ENCODE results near the gene ZBTB1. TPM values are rescaled to one million over a fixed set of nuclear protein-coding genes. Genes with fewer than 3 reads are reported as not detected.

Gene ZBTB1
- total RNA-seq, 1 donor from 2014 or later: 39.5 TPM

- FAIRE-seq (no peak), DNase-seq (ENCODE audit: low read depth) (peak; percentile 24)
- no peak overlapping the region for H3K4me3 ChIP-seq (ENCODE audit: low read depth, low read length)
- peaks cover 1% of the 10 kb centered on the region for H3K36me3 ChIP-seq (ENCODE audit: control insufficient read depth, insufficient read depth, low read length)
- TF ChIP-seq CTCF (IDR thresholded peaks at IDR 0.05; ENCODE audit: insufficient read depth, low read length, severe bottlenecking): no peak
- no peaks in the 10 kb centered on the region for H3K27me3 ChIP-seq (ENCODE audit: control insufficient read depth, insufficient read depth, low read length)
These were observed 25.8 kb upstream of the ZBTB1 start for GRCh38 chr14:64478634-64479250.

- H3K27me3 ChIP-seq (ENCODE audit: control insufficient read depth, insufficient read depth, low read length): no peaks in the 10 kb centered on the region
- TF ChIP-seq CTCF (IDR thresholded peaks at IDR 0.05; ENCODE audit: insufficient read depth, low read length, severe bottlenecking): no peak
- H3K4me3 ChIP-seq (ENCODE audit: low read depth, low read length): no peak overlapping the region
- H3K36me3 ChIP-seq (ENCODE audit: control insufficient read depth, insufficient read depth, low read length): peaks cover 10% of the 10 kb centered on the region
- FAIRE-seq: no peak
- no peak for DNase-seq (ENCODE audit: low read depth)
These were observed 15.9 kb upstream of the ZBTB1 start for GRCh38 chr14:64488590-64489099.

GRCh38 chr14:64491637-64492036 lies 12.9 kb upstream of the ZBTB1 start:
- no peaks in the 10 kb centered on the region for H3K27me3 ChIP-seq (ENCODE audit: control insufficient read depth, insufficient read depth, low read length)
- peaks cover 10% of the 10 kb centered on the region for H3K36me3 ChIP-seq (ENCODE audit: control insufficient read depth, insufficient read depth, low read length)
- FAIRE-seq: no peak
- no peak for DNase-seq (ENCODE audit: low read depth)
- no peak overlapping the region for H3K4me3 ChIP-seq (ENCODE audit: low read depth, low read length)
- TF ChIP-seq CTCF (IDR thresholded peaks at IDR 0.05; ENCODE audit: insufficient read depth, low read length, severe bottlenecking): no peak

GRCh38 chr14:64493455-64493854 lies 11.1 kb upstream of the ZBTB1 start:
- TF ChIP-seq CTCF (IDR thresholded peaks at IDR 0.05; ENCODE audit: insufficient read depth, low read length, severe bottlenecking): no peak
- Histone ChIP-seq H3K4me3 (ENCODE audit: low read depth, low read length) (no peak overlapping the region), H3K36me3 (ENCODE audit: control insufficient read depth, insufficient read depth, low read length) (peaks cover 2% of the 10 kb centered on the region), H3K27me3 (ENCODE audit: control insufficient read depth, insufficient read depth, low read length) (no peaks in the 10 kb centered on the region)
- FAIRE-seq (no peak), DNase-seq (ENCODE audit: low read depth) (no peak)

- H3K4me3 ChIP-seq (ENCODE audit: low read depth, low read length): no peak overlapping the region
- no peak for TF ChIP-seq CTCF (IDR thresholded peaks at IDR 0.05; ENCODE audit: insufficient read depth, low read length, severe bottlenecking)
- peaks cover under 1% of the 10 kb centered on the region for H3K36me3 ChIP-seq (ENCODE audit: control insufficient read depth, insufficient read depth, low read length)
- FAIRE-seq (no peak), DNase-seq (ENCODE audit: low read depth) (no peak)
- H3K27me3 ChIP-seq (ENCODE audit: control insufficient read depth, insufficient read depth, low read length): no peaks in the 10 kb centered on the region
These were observed 9.3 kb upstream of the ZBTB1 start for GRCh38 chr14:64495252-64495651.

- no peak overlapping the region for H3K4me3 ChIP-seq (ENCODE audit: low read depth, low read length)
- no peaks in the 10 kb centered on the region for H3K27me3 ChIP-seq (ENCODE audit: control insufficient read depth, insufficient read depth, low read length)
- no peak for FAIRE-seq
- no peak for TF ChIP-seq CTCF (IDR thresholded peaks at IDR 0.05; ENCODE audit: insufficient read depth, low read length, severe bottlenecking)
- DNase-seq (ENCODE audit: low read depth): no peak
- H3K36me3 ChIP-seq (ENCODE audit: control insufficient read depth, insufficient read depth, low read length): no peaks in the 10 kb centered on the region
These were observed 7.8 kb upstream of the ZBTB1 start for GRCh38 chr14:64496764-64497163.

Measured in bronchial epithelial cell (primary cell).